Fibroblast of villous mesenchyme (primary cell): ENCODE data around the gene ALPK3. TPM values are rescaled to one million over a fixed set of nuclear protein-coding genes. Genes with fewer than 3 reads are reported as not detected.
A peak's percentile ranks its signal among the peaks of the same experiment; 100 is the strongest.

ENCODE experiments used
- DNase-seq: peaks from one replicate; pipeline ENCODE4 v3.0.0-alpha.2; 2010; ENCODE audit warnings: low read depth
- H3K4me3 ChIP-seq: 2 replicates; pipeline ENCODE4 v1.5.1; 2011; ENCODE audit warnings: low read depth, mild to moderate bottlenecking, low read length
- CTCF ChIP-seq: IDR thresholded peaks from 2 replicates; pipeline ENCODE4 v1.5.1; 2012; ENCODE audit warnings: low read depth, mild to moderate bottlenecking, low read length; ENCODE audit not compliant: insufficient read depth
- total RNA-seq: library from RNA; depleted of rRNA; stranded (reverse); fragments of >200 nt; gene quantifications from 2 replicates; pipeline ENCODE4 v1.2.3, GENCODE V29; 2012

ALPK3 gene
- total RNA-seq, 1 donor, result 0.86 TPM

- no peak for DNase-seq
- TF ChIP-seq CTCF, result no peak
- no peak overlapping the region for H3K4me3 ChIP-seq
These were observed 3.2 kb upstream of the ALPK3 start for GRCh38 chr15:84813931-84814330.

- DNase-seq, result no peak
- H3K4me3 ChIP-seq, result no peak overlapping the region
- no peak for TF ChIP-seq CTCF
These were observed 2.2 kb upstream of the ALPK3 start for GRCh38 chr15:84814916-84815315.

- peak; percentile 19 for TF ChIP-seq CTCF
- no peak for DNase-seq
- no peak overlapping the region for H3K4me3 ChIP-seq
These were observed 418 bp downstream of the ALPK3 start for GRCh38 chr15:84817466-84818081.

GRCh38 chr15:84818261-84819131 lies 1.3 kb downstream of the ALPK3 start:
- DNase-seq, result peak; percentile 34
- H3K4me3 ChIP-seq, result no peak overlapping the region
- no peak for TF ChIP-seq CTCF

GRCh38 chr15:84819291-84819768 lies 2.2 kb downstream of the ALPK3 start:
- peak; percentile 10 for TF ChIP-seq CTCF
- no peak overlapping the region for H3K4me3 ChIP-seq
- no peak for DNase-seq

- DNase-seq, result no peak
- no peak for TF ChIP-seq CTCF
- H3K4me3 ChIP-seq, result no peak overlapping the region
These were observed 2.6 kb downstream of the ALPK3 start for GRCh38 chr15:84819791-84820190.
